ENCODE measurements around the gene ATP9B.
"Not testable (repeated sequence)": the region's sequence is repeated elsewhere in the genome, so short reads cannot be mapped to it uniquely, and the experiment has no call there.

GRCh38 chr18:79376661-79377060, 307.5 kb downstream of the ATP9B start:
- TF ChIP-seq, protein P1, sequence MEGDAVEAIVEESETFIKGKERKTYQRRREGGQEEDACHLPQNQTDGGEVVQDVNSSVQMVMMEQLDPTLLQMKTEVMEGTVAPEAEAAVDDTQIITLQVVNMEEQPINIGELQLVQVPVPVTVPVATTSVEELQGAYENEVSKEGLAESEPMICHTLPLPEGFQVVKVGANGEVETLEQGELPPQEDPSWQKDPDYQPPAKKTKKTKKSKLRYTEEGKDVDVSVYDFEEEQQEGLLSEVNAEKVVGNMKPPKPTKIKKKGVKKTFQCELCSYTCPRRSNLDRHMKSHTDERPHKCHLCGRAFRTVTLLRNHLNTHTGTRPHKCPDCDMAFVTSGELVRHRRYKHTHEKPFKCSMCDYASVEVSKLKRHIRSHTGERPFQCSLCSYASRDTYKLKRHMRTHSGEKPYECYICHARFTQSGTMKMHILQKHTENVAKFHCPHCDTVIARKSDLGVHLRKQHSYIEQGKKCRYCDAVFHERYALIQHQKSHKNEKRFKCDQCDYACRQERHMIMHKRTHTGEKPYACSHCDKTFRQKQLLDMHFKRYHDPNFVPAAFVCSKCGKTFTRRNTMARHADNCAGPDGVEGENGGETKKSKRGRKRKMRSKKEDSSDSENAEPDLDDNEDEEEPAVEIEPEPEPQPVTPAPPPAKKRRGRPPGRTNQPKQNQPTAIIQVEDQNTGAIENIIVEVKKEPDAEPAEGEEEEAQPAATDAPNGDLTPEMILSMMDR (IDR thresholded peaks at IDR 0.05 in 2 of 3, conservative IDR thresholded peaks at IDR 0.05 in 1 of 3; ENCODE audit: control insufficient read depth in 2 of 3, extremely low read depth in 1 of 3, insufficient read depth in 1 of 3, low read depth in 3 of 3, low read length in 3 of 3): not testable (repeated sequence)
- TF ChIP-seq HDGF (IDR thresholded peaks at IDR 0.05); SMC3 (IDR thresholded peaks at IDR 0.05; ENCODE audit: borderline replicate concordance, low read length); RAD21 (IDR thresholded peaks at IDR 0.05; ENCODE audit: insufficient read depth, low read depth, low read length); MYC (IDR thresholded peaks at IDR 0.05; ENCODE audit: insufficient read depth, insufficient read length, insufficient replicate concordance, low read length, severe bottlenecking); CREB1 (IDR thresholded peaks at IDR 0.05; ENCODE audit: low read depth); GABPA (IDR thresholded peaks at IDR 0.05; ENCODE audit: low read depth); EZH2 (IDR thresholded peaks at IDR 0.05; ENCODE audit: borderline replicate concordance, control insufficient read depth, low read depth, low read length); SIX5 (IDR thresholded peaks at IDR 0.05; ENCODE audit: low read depth, low read length, severe bottlenecking); BCL11A (IDR thresholded peaks at IDR 0.05; ENCODE audit: low read depth, low read length); NFYB (IDR thresholded peaks at IDR 0.05; ENCODE audit: insufficient read depth, low read depth, low read length); SRF (IDR thresholded peaks at IDR 0.05; ENCODE audit: low read depth in 2 of 2, low read length in 2 of 2): not testable (repeated sequence)
- TF ChIP-seq, protein P2, sequence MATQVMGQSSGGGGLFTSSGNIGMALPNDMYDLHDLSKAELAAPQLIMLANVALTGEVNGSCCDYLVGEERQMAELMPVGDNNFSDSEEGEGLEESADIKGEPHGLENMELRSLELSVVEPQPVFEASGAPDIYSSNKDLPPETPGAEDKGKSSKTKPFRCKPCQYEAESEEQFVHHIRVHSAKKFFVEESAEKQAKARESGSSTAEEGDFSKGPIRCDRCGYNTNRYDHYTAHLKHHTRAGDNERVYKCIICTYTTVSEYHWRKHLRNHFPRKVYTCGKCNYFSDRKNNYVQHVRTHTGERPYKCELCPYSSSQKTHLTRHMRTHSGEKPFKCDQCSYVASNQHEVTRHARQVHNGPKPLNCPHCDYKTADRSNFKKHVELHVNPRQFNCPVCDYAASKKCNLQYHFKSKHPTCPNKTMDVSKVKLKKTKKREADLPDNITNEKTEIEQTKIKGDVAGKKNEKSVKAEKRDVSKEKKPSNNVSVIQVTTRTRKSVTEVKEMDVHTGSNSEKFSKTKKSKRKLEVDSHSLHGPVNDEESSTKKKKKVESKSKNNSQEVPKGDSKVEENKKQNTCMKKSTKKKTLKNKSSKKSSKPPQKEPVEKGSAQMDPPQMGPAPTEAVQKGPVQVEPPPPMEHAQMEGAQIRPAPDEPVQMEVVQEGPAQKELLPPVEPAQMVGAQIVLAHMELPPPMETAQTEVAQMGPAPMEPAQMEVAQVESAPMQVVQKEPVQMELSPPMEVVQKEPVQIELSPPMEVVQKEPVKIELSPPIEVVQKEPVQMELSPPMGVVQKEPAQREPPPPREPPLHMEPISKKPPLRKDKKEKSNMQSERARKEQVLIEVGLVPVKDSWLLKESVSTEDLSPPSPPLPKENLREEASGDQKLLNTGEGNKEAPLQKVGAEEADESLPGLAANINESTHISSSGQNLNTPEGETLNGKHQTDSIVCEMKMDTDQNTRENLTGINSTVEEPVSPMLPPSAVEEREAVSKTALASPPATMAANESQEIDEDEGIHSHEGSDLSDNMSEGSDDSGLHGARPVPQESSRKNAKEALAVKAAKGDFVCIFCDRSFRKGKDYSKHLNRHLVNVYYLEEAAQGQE (IDR thresholded peaks at IDR 0.05; ENCODE audit: low read depth, low read length): not testable (repeated sequence)
